Measurements from ENCODE around the gene ME3. TPM values are rescaled to one million over a fixed set of nuclear protein-coding genes. Genes with fewer than 3 reads are reported as not detected.
"Not testable (repeated sequence)": the region's sequence is repeated elsewhere in the genome, so short reads cannot be mapped to it uniquely, and the experiment has no call there.

Gene ME3
- total RNA-seq, 4 donors from 2014 or later = 11.0 to 47.8 (median 44.1) TPM

DNA sequence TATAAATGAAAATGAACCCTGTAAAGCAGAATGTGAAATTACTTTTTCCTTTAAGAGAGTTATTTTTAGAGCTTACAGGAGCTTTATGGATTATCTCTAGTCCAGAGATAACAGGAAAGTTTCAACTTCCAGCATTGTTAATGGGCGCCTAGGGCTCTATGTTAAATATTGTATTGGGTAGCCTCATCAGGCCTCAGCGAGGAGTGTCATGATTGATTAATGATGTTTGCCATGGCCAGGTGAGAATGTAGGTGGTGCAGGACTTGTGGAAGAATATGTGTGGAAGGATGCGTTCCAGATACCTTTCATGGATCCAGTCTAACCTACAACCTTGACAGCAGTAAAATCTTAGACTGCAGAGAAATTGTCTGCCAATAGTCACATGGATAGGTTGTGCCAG lies 50.6 kb downstream of the ME3 start:
- no peaks in the 10 kb centered on the region for H3K36me3 ChIP-seq
- peak overlapping the region; percentile 38 to 89 (median 73) for H3K27ac ChIP-seq
- TF ChIP-seq EP300 (IDR thresholded peaks at IDR 0.05) (no peak), POLR2AphosphoS5 (IDR thresholded peaks at IDR 0.05) (no peak), POLR2A (IDR thresholded peaks at IDR 0.05) (no peak)
- TF ChIP-seq, protein P1, sequence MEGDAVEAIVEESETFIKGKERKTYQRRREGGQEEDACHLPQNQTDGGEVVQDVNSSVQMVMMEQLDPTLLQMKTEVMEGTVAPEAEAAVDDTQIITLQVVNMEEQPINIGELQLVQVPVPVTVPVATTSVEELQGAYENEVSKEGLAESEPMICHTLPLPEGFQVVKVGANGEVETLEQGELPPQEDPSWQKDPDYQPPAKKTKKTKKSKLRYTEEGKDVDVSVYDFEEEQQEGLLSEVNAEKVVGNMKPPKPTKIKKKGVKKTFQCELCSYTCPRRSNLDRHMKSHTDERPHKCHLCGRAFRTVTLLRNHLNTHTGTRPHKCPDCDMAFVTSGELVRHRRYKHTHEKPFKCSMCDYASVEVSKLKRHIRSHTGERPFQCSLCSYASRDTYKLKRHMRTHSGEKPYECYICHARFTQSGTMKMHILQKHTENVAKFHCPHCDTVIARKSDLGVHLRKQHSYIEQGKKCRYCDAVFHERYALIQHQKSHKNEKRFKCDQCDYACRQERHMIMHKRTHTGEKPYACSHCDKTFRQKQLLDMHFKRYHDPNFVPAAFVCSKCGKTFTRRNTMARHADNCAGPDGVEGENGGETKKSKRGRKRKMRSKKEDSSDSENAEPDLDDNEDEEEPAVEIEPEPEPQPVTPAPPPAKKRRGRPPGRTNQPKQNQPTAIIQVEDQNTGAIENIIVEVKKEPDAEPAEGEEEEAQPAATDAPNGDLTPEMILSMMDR (IDR thresholded peaks at IDR 0.05) = no peak
- H3K9me3 ChIP-seq = no peaks in the 10 kb centered on the region
- H3K4me3 ChIP-seq = no peak overlapping the region
- WGBS, 2 donors (ENCODE audit: low coverage in 1 of 2) = 72 to 80% methylated on average over 2 to 3 of the region's 3 CpGs
- no peak for ATAC-seq
- peaks cover 0 to 81% (median 24%) of the 10 kb centered on the region in 3 donors for H3K4me1 ChIP-seq
- no peaks in the 10 kb centered on the region for H3K27me3 ChIP-seq

DNA sequence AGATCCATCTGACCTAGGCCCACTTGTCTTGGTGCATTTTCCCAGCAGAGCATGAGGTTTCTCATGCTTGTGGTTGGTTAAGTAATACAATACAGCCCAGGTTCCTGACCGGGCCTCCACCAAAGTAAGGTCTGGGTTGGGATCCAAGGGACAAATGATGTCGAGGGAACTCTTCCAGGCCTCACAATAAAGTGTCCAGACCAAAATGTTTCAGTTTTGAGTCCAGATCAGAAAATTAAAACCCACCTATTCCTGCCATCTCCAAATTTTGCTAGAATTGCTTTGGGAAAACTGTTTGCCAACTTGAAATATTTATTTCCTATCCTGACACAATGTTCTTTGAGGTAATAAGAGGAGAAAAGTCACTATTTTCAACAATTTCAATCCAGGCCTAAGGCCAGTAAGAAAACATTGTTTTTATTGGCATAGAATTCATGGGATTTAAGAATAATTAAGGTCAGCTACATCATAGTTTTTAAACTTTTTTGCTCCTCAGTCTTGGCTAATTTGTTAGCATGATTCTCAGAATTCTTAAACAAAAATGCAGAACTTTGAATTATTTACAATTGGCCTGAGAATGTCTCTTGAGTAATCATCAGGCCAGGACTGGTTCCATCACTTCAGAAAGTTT lies 51.4 kb downstream of the ME3 start:
- Histone ChIP-seq H3K36me3 (no peaks in the 10 kb centered on the region), H3K27ac (peak overlapping the region; percentile 64 to 89 (median 73)), H3K9me3 (no peaks in the 10 kb centered on the region), H3K4me3 (no peak overlapping the region), H3K27me3 (no peaks in the 10 kb centered on the region), H3K4me1 (peaks cover 0 to 73% (median 21%) of the 10 kb centered on the region in 3 donors)
- TF ChIP-seq EP300 (IDR thresholded peaks at IDR 0.05) (no peak), POLR2AphosphoS5 (IDR thresholded peaks at IDR 0.05) (peak; percentile 40), POLR2A (IDR thresholded peaks at IDR 0.05) (no peak)
- TF ChIP-seq, protein P1 (IDR thresholded peaks at IDR 0.05) = no peak
- 22 to 43% methylated on average over 1 to 2 of the region's 2 CpGs for WGBS, 2 donors (ENCODE audit: low coverage in 1 of 2)
- peak; percentile 68 for ATAC-seq

- peaks cover 0 to 57% (median 21%) of the 10 kb centered on the region in 3 donors for H3K4me1 ChIP-seq
- not testable (repeated sequence) for H3K4me3 ChIP-seq, H3K27me3 ChIP-seq, H3K9me3 ChIP-seq, ATAC-seq, H3K27ac ChIP-seq, H3K36me3 ChIP-seq
- 71 to 77% methylated on average over 3 of the region's 3 CpGs for WGBS, 2 donors (ENCODE audit: low coverage in 1 of 2)
Measured at GRCh38 chr11:86619428-86619827, 53.0 kb downstream of the ME3 start.

DNA sequence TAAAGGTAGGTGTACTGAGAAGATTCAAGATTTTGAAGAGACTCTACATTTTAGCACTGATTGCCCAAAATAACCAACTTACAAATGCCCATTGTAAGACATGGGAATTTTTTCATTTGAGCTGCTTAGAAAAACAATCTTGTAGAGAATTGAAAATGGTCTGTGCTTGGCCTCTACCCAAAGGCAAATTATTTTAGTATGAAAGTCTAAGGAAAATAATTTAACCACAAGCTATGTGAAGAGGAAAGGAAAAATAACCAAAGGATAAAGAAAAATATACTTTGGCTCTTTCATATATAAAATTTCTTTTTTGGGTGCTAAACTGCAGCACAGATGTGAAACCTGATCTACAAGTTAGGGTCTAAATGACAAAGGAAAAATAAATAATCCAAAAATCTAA lies 54.9 kb downstream of the ME3 start:
- Histone ChIP-seq H3K9me3 (no peaks in the 10 kb centered on the region), H3K4me3 (no peak overlapping the region), H3K36me3 (no peaks in the 10 kb centered on the region), H3K27me3 (no peaks in the 10 kb centered on the region), H3K4me1 (peaks cover 0 to 38% (median 21%) of the 10 kb centered on the region in 3 donors), H3K27ac (no peak overlapping the region)
- TF ChIP-seq, protein P1 (IDR thresholded peaks at IDR 0.05) = no peak
- TF ChIP-seq EP300 (IDR thresholded peaks at IDR 0.05) (no peak), POLR2AphosphoS5 (IDR thresholded peaks at IDR 0.05) (no peak), POLR2A (IDR thresholded peaks at IDR 0.05) (no peak)
- no peak for ATAC-seq

- no peak overlapping the region for H3K4me3 ChIP-seq
- ATAC-seq = no peak
- H3K27ac ChIP-seq = no peak overlapping the region
- TF ChIP-seq EP300 (IDR thresholded peaks at IDR 0.05) (no peak), POLR2A (IDR thresholded peaks at IDR 0.05) (no peak)
- H3K9me3 ChIP-seq = no peaks in the 10 kb centered on the region
- no peaks in the 10 kb centered on the region for H3K36me3 ChIP-seq
- H3K27me3 ChIP-seq = no peaks in the 10 kb centered on the region
- peaks cover 0 to 25% (median 6%) of the 10 kb centered on the region in 3 donors for H3K4me1 ChIP-seq
Measured at GRCh38 chr11:86615487-86615886, 56.9 kb downstream of the ME3 start.

GRCh38 chr11:86610559-86611341 lies 61.7 kb downstream of the ME3 start:
- Histone ChIP-seq H3K4me1 (peaks cover 5 to 45% (median 14%) of the 10 kb centered on the region in 3 donors), H3K36me3 (no peaks in the 10 kb centered on the region), H3K27ac (no peak overlapping the region), H3K4me3 (no peak overlapping the region), H3K9me3 (no peaks in the 10 kb centered on the region), H3K27me3 (no peaks in the 10 kb centered on the region)
- 28 to 33% methylated on average over 3 of the region's 5 CpGs for WGBS, 2 donors (ENCODE audit: low coverage in 1 of 2)
- peak; percentile 64 for TF ChIP-seq POLR2AphosphoS5 (IDR thresholded peaks at IDR 0.05)
- TF ChIP-seq, protein P1 (IDR thresholded peaks at IDR 0.05) = no peak
- ATAC-seq = no peak

Data from gastroesophageal sphincter (tissue), 4 donors.